ENCODE data around the gene SEPTIN10.

Gene SEPTIN10

GRCh38 chr2:109613081-109613921 is 465 bp downstream of the SEPTIN10 start:
- peaks cover 10% of the 10 kb centered on the region for H3K79me2 ChIP-seq
- H3K27me3 ChIP-seq (ENCODE audit: control insufficient read depth, insufficient read depth, low read length), result no peaks in the 10 kb centered on the region
- H3K27ac ChIP-seq, result peak overlapping the region; percentile 91
- H3K4me3 ChIP-seq (ENCODE audit: low read depth, low read length), result peak overlapping the region; percentile 56
- peaks cover 3% of the 10 kb centered on the region for H3K4me1 ChIP-seq
- H3K9me3 ChIP-seq (ENCODE audit: control insufficient read depth, low read length), result no peaks in the 10 kb centered on the region
- H2AFZ ChIP-seq, result peak overlapping the region; percentile 69
- H3K4me2 ChIP-seq (ENCODE audit: low read length), result peak overlapping the region; percentile 59
- peak overlapping the region; percentile 23 for H3K9ac ChIP-seq
- H3K36me3 ChIP-seq (ENCODE audit: control insufficient read depth, insufficient read depth, low read length), result no peaks in the 10 kb centered on the region
- no peak for TF ChIP-seq CTCF (IDR thresholded peaks at IDR 0.05)

DNA sequence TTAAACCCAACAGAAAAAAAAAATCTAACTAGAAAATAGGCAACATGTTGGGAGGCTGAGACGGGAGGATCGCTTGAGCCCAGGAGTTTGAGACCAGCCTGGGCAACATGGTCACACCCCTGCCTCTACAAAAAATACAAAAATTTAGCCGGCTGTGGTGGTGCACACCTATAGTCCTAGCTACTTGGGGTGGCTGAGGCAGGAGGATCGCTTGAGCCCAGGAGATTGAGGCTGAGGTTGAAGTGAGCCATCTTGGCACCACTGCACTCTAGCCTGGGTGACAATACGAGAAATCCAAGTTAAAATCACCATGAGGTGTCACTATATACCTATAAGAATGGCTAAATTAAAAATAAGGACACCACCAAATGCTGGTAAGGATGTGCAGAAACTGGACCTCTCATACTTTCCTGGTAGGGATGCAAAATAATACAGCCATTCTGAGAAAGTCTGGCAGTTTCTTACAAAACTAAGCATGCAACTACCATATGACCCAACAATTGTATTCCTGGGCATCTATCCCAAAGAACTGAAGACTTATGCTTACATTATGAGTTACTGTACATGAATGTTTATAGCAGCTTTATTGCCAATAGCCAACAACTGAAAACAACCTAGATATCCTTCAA is 2.2 kb downstream of the SEPTIN10 start:
- Histone ChIP-seq H3K36me3 (ENCODE audit: control insufficient read depth, insufficient read depth, low read length) (no peaks in the 10 kb centered on the region), H3K27me3 (ENCODE audit: control insufficient read depth, insufficient read depth, low read length) (no peaks in the 10 kb centered on the region), H3K9ac (no peak overlapping the region), H3K4me3 (ENCODE audit: low read depth, low read length) (no peak overlapping the region), H3K9me3 (ENCODE audit: control insufficient read depth, low read length) (no peaks in the 10 kb centered on the region), H3K27ac (no peak overlapping the region), H3K4me2 (ENCODE audit: low read length) (no peak overlapping the region), H2AFZ (no peak overlapping the region), H3K4me1 (peaks cover 3% of the 10 kb centered on the region), H3K79me2 (peaks cover 10% of the 10 kb centered on the region)
- no peak for TF ChIP-seq CTCF (IDR thresholded peaks at IDR 0.05)

- Histone ChIP-seq H3K27ac (no peak overlapping the region), H3K79me2 (peaks cover 10% of the 10 kb centered on the region), H3K4me2 (ENCODE audit: low read length) (no peak overlapping the region), H3K9ac (no peak overlapping the region), H3K9me3 (ENCODE audit: control insufficient read depth, low read length) (no peaks in the 10 kb centered on the region), H3K27me3 (ENCODE audit: control insufficient read depth, insufficient read depth, low read length) (no peaks in the 10 kb centered on the region), H3K4me3 (ENCODE audit: low read depth, low read length) (no peak overlapping the region), H3K36me3 (ENCODE audit: control insufficient read depth, insufficient read depth, low read length) (no peaks in the 10 kb centered on the region), H2AFZ (no peak overlapping the region), H3K4me1 (peaks cover 3% of the 10 kb centered on the region)
- TF ChIP-seq CTCF (IDR thresholded peaks at IDR 0.05), result no peak
Observed at GRCh38 chr2:109609352-109610024, 4.3 kb downstream of the SEPTIN10 start.

DNA sequence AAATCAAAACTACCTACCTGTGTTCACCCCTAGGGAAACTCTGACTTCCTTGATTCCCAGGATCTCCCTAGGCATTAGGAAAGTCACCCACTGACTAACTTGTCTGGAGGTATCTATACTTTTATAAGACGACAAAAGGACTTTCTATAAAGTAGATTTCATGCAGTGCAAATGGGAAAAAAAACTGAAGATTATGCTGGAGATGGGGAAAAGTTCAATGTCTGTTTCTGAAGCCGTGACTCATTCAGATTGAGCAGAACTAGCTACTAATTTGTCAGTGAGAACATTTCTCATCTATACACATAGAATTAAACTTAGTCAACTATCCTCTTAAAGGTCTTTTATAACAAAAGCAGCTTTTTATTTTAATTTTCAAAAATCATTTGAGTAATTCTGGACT is 6.0 kb downstream of the SEPTIN10 start:
- H3K79me2 ChIP-seq, result peaks cover 8% of the 10 kb centered on the region
- no peaks in the 10 kb centered on the region for H3K9me3 ChIP-seq (ENCODE audit: control insufficient read depth, low read length)
- H2AFZ ChIP-seq, result no peak overlapping the region
- H3K36me3 ChIP-seq (ENCODE audit: control insufficient read depth, insufficient read depth, low read length), result no peaks in the 10 kb centered on the region
- no peak for TF ChIP-seq CTCF (IDR thresholded peaks at IDR 0.05)
- no peaks in the 10 kb centered on the region for H3K27me3 ChIP-seq (ENCODE audit: control insufficient read depth, insufficient read depth, low read length)
- no peak overlapping the region for H3K4me2 ChIP-seq (ENCODE audit: low read length)
- peaks cover 2% of the 10 kb centered on the region for H3K4me1 ChIP-seq
- H3K9ac ChIP-seq, result no peak overlapping the region
- H3K4me3 ChIP-seq (ENCODE audit: low read depth, low read length), result no peak overlapping the region
- no peak overlapping the region for H3K27ac ChIP-seq

Measured in parathyroid adenoma (tissue), 2 donors.